H54 (cell line): ENCODE results near the gene MAD1L1.

Experiments used
- DNase-seq: peaks from one replicate; pipeline ENCODE4 v3.0.0; 2011; ENCODE audit warnings: low spot score, mixed read lengths; ENCODE audit not compliant: insufficient read length
- FAIRE-seq: peaks from 3 replicates; lab custom pipeline; 2011; peaks lifted over from hg19 to GRCh38; lab: Jason Lieb, UNC
- POLR2A ChIP-seq: IDR thresholded peaks from 2 replicates; pipeline ENCODE4 v1.6.1; 2011; ENCODE audit warnings: low read depth, mild to moderate bottlenecking, low read length

Gene MAD1L1

GRCh38 chr7:2054927-2055326 is 177.8 kb downstream of the MAD1L1 start:
- no peak for TF ChIP-seq POLR2A
- DNase-seq, result no peak
- FAIRE-seq, result no peak

- DNase-seq, result no peak
These were observed 179.3 kb downstream of the MAD1L1 start for GRCh38 chr7:2053395-2053794.

GRCh38 chr7:2052657-2053048 is 180.1 kb downstream of the MAD1L1 start:
- no peak for TF ChIP-seq POLR2A
- FAIRE-seq, result no peak
- DNase-seq, result no peak

More at GRCh38 chr7:2053395-2053794, 179.3 kb downstream of the MAD1L1 start:
- TF ChIP-seq POLR2A, result no peak
- no peak for FAIRE-seq

GRCh38 chr7:2051707-2052656 is 180.8 kb downstream of the MAD1L1 start:
- FAIRE-seq (no peak), DNase-seq (no peak)
- no peak for TF ChIP-seq POLR2A

DNA sequence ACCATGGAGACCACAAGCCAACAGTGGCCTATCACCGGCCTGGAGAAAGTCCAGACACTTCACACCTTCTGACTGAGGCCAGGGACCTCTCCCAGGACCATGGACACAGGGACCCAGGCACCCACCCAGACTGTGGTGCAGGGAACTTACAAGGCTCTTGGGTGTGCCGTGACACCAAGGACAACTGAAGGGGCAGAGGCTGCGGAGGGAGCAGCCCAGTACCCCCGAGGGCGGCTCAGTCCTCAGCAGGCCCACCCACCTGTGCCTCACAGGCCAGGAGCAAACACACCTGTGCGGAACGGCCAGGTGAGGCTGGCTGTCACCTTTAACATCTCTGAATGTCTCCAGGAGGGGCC is 182.3 kb downstream of the MAD1L1 start:
- no peak for TF ChIP-seq POLR2A
- no peak for DNase-seq
- FAIRE-seq, result no peak

DNA sequence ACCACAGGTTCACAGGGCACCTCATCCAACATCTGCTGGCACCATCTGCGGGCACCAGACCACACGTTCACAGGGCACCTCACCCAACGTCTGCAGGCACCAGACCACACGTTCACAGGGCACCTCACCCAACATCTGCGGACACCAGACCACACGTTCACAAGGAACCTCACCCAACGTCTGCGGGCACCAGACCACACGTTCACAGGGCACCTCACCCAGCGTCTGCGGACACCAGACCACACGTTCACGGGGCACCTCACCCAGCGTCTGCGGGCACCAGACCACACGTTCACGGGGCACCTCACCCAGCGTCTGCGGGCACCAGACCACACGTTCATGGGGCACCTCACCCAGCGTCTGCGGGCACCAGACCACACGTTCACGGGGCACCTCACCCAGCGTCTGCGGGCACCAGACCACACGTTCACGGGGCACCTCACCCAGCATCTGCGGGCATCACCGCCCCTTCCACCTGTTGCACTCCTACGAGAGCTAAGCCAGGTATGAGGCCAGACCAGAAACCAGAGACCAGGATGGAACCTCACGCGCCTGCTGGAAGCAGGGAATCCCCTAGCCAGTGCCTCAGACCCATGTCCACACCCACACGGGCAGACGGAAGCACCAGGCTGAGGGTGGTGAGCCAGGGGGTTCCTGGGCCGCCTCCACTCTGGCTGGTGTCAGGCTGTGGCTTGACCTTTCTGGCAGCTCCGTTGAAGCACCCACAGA is 182.8 kb downstream of the MAD1L1 start:
- no peak for DNase-seq
- no peak for FAIRE-seq
- no peak for TF ChIP-seq POLR2A

GRCh38 chr7:2049111-2049781 is 183.5 kb downstream of the MAD1L1 start:
- no peak for DNase-seq
- TF ChIP-seq POLR2A, result no peak
- no peak for FAIRE-seq

- FAIRE-seq (no peak), DNase-seq (no peak)
- TF ChIP-seq POLR2A, result no peak
These were observed 184.2 kb downstream of the MAD1L1 start for GRCh38 chr7:2048531-2048930.

DNA sequence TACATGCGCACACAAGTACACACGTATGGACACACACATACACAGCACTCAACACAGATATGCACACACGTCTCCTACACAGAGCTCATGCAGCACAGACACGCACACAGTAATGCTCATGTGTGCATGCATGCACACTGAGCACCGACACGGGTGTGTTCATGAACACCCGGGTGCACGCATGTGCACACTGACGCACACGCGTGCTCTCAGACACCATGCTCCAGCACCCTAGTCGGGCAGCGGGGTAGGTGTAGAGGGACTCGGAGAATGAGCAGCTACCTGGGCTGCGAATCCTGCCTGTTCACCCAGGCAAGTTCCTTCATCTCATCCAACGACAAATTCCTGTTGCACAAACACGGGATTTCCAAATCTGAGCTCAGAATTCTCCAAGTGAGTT is 184.7 kb downstream of the MAD1L1 start:
- TF ChIP-seq POLR2A, result no peak
- DNase-seq, result no peak

GRCh38 chr7:2046581-2047565 is 185.9 kb downstream of the MAD1L1 start:
- no peak for DNase-seq
- no peak for TF ChIP-seq POLR2A
- no peak for FAIRE-seq

More for the DNA sequence above, 184.7 kb downstream of the MAD1L1 start:
- FAIRE-seq, result no peak

GRCh38 chr7:2045559-2046405 is 187.0 kb downstream of the MAD1L1 start:
- DNase-seq, result no peak
- no peak for FAIRE-seq
- TF ChIP-seq POLR2A, result no peak

GRCh38 chr7:2044883-2045471 is 187.8 kb downstream of the MAD1L1 start:
- no peak for FAIRE-seq
- no peak for TF ChIP-seq POLR2A

More at GRCh38 chr7:2044883-2045471, 187.8 kb downstream of the MAD1L1 start:
- DNase-seq, result no peak
